GM21360 (cell line): ENCODE results near the gene RPRD1A.
"Not testable (repeated sequence)": the region's sequence is repeated elsewhere in the genome, so short reads cannot be mapped to it uniquely, and the experiment has no call there.

Experiments used
- ATAC-seq: cut with Tn5 transposase; IDR thresholded peaks from one replicate; pipeline ENCODE4 v1.9.1; 2021; ENCODE audit warnings: mild to moderate bottlenecking, moderate library complexity; ENCODE audit not compliant: unreplicated experiment

Gene RPRD1A

DNA sequence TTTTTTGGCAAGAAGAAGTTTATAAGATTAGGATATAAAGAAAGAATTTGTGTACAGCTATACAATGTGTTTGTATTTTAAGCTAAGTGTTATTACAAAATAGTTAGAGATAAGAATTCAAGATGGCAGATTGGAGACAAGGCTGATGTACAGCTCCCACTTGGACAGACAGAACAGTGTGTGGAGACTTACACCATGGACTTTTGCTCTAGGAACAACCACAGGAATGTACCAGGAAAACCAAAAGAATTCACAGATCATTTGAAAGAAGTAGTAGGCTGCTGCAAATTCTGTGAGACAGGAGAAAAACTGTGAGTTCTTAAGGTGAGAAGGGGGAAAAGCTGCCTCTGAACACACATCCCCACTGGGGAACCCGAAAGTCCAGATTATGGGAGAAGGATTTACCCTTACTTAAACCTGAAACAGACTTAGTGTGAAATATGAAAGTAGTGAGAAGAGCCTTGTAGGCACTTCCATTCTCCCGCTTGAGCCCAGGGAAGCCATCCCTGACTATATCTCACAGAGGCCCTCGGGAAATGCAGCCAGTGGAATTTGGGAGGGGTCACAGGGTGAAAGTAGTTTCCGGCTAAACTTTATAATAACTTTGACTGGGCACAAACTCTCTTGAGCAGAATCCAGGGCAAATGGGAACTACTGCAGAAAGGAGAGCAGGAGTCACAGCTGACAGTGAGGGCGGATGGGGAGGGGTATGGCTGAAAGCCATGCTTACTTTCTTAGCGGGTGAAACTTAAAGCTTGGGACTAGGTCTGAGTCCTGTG lies 11.6 kb upstream of the RPRD1A start:
- ATAC-seq, result no peak

GRCh38 chr18:36077764-36078163 lies 10.4 kb upstream of the RPRD1A start:
- ATAC-seq, result not testable (repeated sequence)

DNA sequence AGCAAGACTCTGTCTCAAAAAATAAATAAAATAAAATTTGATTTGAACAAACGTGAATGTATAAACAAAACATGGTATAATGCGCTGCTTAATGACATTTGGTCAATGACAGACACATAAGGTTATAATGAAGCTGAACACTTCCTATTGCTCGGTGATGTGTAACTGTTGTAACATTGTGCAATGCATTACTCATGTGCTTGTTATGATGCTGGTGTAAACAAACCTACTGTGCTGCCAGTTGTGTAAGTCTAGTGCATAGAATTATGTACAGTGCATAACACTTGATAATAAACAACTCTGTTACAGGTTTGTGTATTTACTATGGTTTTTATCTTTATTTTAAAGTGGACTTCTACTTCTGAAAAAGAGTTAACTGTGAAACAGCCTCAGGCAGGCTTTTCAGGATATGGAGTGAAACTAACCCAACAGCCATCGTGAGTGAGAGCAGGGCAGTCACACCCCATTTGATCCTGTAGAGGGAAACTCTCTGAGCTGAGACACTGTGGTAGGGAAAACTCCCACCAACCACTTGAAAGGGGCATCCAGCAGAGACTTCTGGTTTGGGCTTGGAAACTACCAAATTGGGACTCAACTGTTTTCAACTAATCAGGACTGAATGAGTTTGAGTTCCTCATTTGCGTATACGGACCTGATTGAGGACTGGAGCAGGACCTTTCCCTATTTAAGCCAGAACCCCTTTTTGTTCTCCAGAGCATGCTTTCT lies 8.7 kb upstream of the RPRD1A start:
- peak; percentile 78 for ATAC-seq

DNA sequence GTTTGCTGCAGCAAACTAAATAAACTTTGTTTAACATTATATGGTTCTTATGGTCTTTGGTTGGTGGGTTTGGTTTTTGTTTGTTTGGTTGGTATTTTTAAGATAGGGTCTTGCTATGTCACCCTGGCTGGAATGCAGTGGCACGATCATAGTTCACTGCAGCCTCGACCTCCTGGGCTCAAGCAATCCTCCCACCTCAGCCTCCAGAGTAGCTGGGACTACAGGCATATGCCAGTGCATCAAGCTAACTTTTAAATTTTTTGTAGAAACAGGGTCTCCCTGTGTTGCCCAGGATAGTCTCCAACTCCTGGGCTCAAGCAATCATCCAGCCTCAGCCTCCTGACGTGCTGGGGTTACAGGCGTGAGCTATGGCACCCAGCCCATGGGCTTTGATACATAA lies 7.1 kb upstream of the RPRD1A start:
- ATAC-seq, result no peak

- ATAC-seq, result no peak
Observed at GRCh38 chr18:36073676-36074075, 6.3 kb upstream of the RPRD1A start.

GRCh38 chr18:36072406-36072805 lies 5.0 kb upstream of the RPRD1A start:
- ATAC-seq, result not testable (repeated sequence)

- ATAC-seq, result no peak
Observed at GRCh38 chr18:36066686-36067054, 689 bp downstream of the RPRD1A start.

- no peak for ATAC-seq
Observed at GRCh38 chr18:36066001-36066400, 1.4 kb downstream of the RPRD1A start.

DNA sequence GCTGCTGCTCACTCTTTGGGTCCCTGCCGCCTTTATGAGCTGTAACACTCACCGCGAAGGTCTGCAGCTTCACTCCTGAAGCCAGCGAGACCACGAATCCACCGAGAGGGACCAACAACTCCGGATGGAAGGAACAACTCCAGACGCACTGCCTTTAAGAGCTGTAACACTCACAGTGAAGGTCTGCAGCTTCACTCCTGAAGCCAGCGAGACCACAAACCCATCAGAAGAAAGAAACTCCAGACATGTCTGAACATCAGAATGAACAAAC lies 2.6 kb downstream of the RPRD1A start:
- not testable (repeated sequence) for ATAC-seq

DNA sequence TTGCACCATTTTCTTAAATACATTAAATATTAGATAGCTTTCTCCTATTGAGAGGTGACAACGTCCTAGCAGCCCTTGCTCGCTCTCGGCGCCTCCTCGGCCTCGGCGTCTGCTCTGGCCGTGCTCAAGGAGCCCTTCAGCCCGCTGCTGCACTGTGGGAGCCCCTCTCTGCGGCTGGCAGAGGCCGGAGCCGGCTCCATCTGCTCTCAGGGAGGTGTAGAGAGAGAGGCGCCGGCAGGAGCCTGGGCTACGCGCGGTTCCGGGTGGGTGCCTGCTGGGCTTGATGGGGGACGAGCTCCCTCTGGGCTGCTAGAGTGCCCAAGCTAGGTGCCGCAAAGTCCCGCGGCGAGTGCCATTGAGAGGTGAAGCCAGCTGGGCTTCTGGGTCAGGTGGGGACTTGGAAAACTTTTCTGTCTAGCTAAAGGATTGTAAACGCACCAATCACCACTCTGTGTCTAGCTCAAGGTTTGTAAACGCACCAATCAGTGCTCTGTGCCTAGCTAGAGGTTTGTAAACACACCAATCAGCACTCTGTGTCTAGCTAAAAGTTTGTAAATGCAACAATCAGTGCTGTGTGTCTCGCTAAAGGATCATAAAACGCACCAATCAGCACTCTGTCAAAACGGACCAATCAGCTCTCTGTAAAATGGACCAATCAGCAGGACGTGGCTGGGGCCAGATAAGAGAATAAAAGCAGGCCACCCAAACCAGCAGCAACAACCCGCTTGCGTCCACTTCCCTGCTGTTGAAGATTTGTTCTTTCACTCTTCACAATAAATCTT lies 3.1 kb downstream of the RPRD1A start:
- ATAC-seq, result no peak

DNA sequence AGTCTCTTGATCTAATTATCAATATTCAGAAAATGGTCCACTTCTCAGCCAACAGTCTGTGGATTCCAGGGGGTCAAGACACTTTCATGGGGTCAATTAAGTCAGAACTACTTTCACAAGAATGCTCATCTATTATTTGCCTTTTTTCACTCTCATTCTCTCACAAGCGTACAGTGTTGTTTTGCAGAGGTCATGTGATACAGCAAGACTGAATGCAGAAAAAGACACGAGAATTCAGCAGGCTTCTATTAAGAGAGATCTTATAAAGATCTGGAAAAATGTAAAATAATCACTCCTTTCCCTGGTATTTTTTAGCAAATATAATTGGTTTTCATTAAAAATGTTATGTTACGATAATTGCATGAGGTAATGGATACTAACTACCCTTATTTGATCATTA lies 8.7 kb downstream of the RPRD1A start:
- ATAC-seq, result no peak

- no peak for ATAC-seq
Observed at GRCh38 chr18:36051760-36052159, 15.6 kb downstream of the RPRD1A start.

DNA sequence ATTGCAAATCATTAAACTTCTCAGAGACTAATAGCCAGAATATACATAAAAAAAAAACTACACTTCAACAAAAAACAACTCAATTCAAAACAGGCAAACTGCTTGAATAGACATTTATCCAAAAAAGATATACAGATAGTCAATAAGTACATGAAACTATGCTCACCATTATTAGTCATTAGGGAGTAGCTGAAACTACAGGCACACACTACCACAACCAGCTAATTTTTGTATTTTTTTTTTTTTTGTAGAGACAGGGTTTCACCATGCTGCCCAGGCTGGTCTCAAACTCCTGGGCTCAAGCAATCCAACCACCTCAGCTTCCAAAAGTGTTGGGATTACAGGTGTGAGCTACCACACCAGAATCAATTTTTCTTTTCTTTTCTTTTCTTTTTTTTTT lies 16.9 kb downstream of the RPRD1A start:
- ATAC-seq, result no peak

DNA sequence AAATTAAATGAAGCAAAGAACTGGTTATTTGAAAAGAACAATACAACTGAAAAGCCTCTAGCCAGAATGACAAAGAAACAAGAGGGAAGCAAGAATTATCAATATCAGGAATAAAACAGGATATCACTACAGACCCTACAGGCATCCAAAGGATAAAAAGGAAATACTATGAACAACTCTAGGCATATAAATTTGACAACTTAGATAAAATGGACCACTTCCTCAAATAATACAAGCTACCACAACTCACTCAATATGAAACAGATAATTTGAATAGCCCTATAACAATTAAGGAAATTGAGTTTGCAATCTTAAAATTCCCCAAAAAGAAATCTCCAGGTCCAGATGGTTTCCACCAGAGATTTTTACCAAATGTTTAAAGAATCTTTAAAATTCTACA lies 19.8 kb downstream of the RPRD1A start:
- ATAC-seq, result no peak

DNA sequence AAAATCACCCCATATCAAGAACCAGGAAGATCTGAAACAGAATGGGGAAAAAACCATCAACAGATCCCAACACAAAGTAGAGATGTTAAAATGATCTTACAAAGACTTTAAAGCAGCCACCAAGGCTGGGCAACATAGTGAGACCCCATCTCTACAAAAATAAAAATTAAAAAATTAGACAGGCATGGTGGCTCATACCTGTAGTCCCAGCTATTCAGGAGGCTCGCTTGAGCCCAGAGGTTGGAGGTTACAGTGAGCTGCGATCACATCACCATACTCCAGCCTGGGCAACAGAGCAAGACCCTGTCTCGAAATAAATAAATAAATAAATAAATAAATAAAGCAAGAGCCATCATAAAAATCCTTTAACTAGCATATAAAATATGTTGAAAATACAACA lies 20.5 kb downstream of the RPRD1A start:
- ATAC-seq, result no peak

- ATAC-seq, result no peak
Observed at GRCh38 chr18:36045241-36045991, 21.9 kb downstream of the RPRD1A start.

DNA sequence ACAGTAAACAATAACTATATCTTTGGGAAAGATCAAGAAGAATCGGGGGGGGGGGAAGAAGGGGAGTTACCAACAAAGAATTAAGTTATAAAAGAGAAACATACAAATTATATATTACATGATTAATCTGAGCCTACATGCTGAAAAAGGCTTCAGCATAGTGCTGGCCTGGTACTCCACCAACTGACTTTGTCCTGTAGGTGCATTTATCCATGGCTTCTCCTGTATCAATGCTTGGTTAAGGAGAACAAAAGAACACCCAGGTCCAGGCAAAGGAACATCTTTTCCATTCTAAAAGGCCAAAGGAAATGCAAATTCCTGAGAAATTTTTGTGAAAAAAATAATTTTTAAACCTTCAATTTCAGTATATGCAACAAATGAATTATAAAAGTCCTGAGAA lies 24.2 kb downstream of the RPRD1A start:
- ATAC-seq, result no peak

- ATAC-seq, result no peak
Observed at GRCh38 chr18:36041146-36041545, 26.2 kb downstream of the RPRD1A start.

GRCh38 chr18:36038102-36038663 lies 29.2 kb downstream of the RPRD1A start:
- ATAC-seq, result no peak

DNA sequence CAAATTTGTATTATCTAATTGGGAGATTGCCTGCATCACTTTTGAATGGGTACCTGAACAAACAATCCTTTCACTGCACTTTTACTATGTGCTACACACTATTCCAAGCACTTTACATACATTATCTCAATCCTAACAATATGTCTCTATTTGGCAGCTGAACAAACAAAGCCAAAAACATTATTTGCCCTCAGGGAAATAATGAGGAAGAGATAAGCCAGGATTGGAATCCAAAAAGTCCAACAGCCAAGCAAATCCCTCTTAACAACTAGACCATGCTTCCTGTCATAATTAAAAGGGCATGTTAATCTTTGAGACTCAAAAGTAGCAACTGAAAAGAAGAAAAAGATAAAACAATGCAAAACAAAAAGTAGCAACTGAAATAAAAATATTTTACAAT lies 32.1 kb downstream of the RPRD1A start:
- no peak for ATAC-seq

GRCh38 chr18:36034299-36034895 lies 33.0 kb downstream of the RPRD1A start:
- no peak for ATAC-seq
